Neural progenitor cell (in vitro differentiated cells): ENCODE measurements around the gene PEX11G.

ENCODE experiments used
- CTCF ChIP-seq: fragments of 200-600 bp; sonication (generic); IDR thresholded peaks from 2 replicates; pipeline ENCODE4 v1.5.1; 2017; ENCODE audit warnings: antibody characterized with exemption, mild to moderate bottlenecking
- EZH2 ChIP-seq: fragments of 200-600 bp; sonication (generic); IDR thresholded peaks from 2 replicates; pipeline ENCODE4 v1.6.1; 2017; ENCODE audit warnings: antibody characterized with exemption, mild to moderate bottlenecking, moderate library complexity

GRCh38 chr19:7461841-7462629, 26.8 kb downstream of the PEX11G start:
- TF ChIP-seq CTCF: peak; percentile 20
- no peak for TF ChIP-seq EZH2
